WERI-Rb-1 (cell line): ENCODE results near the gene SWT1.

ENCODE experiments used
- DNase-seq: peaks from one replicate; pipeline ENCODE4 v3.0.0-alpha.2; 2020
- H3K27ac ChIP-seq: fragments of 250-450 bp; sonication (Bioruptor Pico); 2 replicates; pipeline ENCODE4 v1.5.1; 2020; ENCODE audit warnings: mild to moderate bottlenecking, moderate library complexity
- H3K27me3 ChIP-seq: fragments of 250-450 bp; sonication (Bioruptor Pico); 2 replicates; pipeline ENCODE4 v1.5.1; 2021; ENCODE audit warnings: mild to moderate bottlenecking, low read depth, moderate library complexity; ENCODE audit not compliant: insufficient read depth, severe bottlenecking
- H3K36me3 ChIP-seq: fragments of 250-450 bp; sonication (Bioruptor Pico); 2 replicates; pipeline ENCODE4 v1.5.1; 2020; ENCODE audit warnings: mild to moderate bottlenecking, moderate library complexity
- H3K4me3 ChIP-seq: 2 replicates; pipeline ENCODE4 v1.5.1; 2011; ENCODE audit warnings: low read depth, mild to moderate bottlenecking, control low read depth, low read length
- H3K9me3 ChIP-seq: fragments of 250-450 bp; sonication (Bioruptor Pico); 2 replicates; pipeline ENCODE4 v1.5.1; 2021; ENCODE audit warnings: mild to moderate bottlenecking, moderate library complexity; ENCODE audit not compliant: severe bottlenecking
- TF ChIP-seq, protein P1 (sequence below): IDR thresholded peaks from 2 replicates; pipeline ENCODE4 v1.5.1; 2011; ENCODE audit warnings: low read depth, mild to moderate bottlenecking, control low read depth, inconsistent platforms, low read length

Gene SWT1

GRCh38 chr1:185237661-185238060 is 80.7 kb downstream of the SWT1 start:
- Histone ChIP-seq H3K9me3 (no peaks in the 10 kb centered on the region), H3K36me3 (no peaks in the 10 kb centered on the region)
- TF ChIP-seq, protein P1, sequence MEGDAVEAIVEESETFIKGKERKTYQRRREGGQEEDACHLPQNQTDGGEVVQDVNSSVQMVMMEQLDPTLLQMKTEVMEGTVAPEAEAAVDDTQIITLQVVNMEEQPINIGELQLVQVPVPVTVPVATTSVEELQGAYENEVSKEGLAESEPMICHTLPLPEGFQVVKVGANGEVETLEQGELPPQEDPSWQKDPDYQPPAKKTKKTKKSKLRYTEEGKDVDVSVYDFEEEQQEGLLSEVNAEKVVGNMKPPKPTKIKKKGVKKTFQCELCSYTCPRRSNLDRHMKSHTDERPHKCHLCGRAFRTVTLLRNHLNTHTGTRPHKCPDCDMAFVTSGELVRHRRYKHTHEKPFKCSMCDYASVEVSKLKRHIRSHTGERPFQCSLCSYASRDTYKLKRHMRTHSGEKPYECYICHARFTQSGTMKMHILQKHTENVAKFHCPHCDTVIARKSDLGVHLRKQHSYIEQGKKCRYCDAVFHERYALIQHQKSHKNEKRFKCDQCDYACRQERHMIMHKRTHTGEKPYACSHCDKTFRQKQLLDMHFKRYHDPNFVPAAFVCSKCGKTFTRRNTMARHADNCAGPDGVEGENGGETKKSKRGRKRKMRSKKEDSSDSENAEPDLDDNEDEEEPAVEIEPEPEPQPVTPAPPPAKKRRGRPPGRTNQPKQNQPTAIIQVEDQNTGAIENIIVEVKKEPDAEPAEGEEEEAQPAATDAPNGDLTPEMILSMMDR, result no peak

DNA sequence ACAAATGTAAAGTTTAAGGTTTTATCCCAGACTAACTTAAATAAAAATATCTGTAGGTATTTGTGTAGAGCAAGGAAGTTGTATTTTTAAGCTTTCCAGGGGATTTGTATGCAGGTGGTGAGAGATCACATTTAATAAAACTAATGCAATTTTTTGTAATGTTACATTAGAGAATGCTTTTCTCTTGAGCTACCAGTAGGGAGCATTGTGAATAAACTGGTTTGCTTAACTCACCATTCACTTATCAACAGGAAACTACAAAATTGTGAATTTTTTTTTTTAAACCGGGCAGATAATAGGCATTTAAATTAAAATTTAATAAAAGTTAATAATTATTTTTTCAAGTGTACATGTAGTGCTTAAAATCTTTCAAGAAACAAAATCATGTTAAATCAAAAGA is 81.5 kb downstream of the SWT1 start:
- no peak overlapping the region for H3K4me3 ChIP-seq
- TF ChIP-seq, protein P1, result no peak
- no peaks in the 10 kb centered on the region for H3K27me3 ChIP-seq
- no peaks in the 10 kb centered on the region for H3K9me3 ChIP-seq
- no peak overlapping the region for H3K27ac ChIP-seq
- no peak for DNase-seq
- no peaks in the 10 kb centered on the region for H3K36me3 ChIP-seq

More at GRCh38 chr1:185237661-185238060, 80.7 kb downstream of the SWT1 start:
- Histone ChIP-seq H3K27ac (no peak overlapping the region), H3K27me3 (no peaks in the 10 kb centered on the region), H3K4me3 (no peak overlapping the region)
- DNase-seq, result no peak

- no peak for DNase-seq
- no peak overlapping the region for H3K27ac ChIP-seq
- TF ChIP-seq, protein P1, result no peak
- H3K4me3 ChIP-seq, result no peak overlapping the region
- H3K9me3 ChIP-seq, result no peaks in the 10 kb centered on the region
- H3K27me3 ChIP-seq, result no peaks in the 10 kb centered on the region
- H3K36me3 ChIP-seq, result no peaks in the 10 kb centered on the region
Observed at GRCh38 chr1:185239861-185240260, 82.9 kb downstream of the SWT1 start.

DNA sequence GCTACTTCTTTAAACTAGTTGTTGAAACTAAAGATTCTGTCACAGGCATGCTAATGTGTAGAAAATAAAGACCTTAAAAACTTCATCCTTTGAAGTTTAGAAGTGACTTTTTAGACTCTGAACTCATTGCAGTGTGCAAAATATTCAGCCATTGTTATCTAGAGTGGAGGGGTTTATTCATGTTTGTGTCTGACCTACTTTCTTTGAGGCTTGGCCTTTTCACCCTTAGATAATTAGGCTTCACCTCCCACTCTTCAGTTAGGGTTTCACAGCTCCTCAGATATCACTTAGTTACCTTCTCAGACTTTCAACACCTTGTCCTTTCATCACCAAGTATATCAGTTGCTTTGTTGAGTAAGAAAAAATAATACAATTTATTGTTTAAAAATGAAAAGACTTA is 84.2 kb downstream of the SWT1 start:
- H3K36me3 ChIP-seq, result no peaks in the 10 kb centered on the region
- H3K4me3 ChIP-seq, result no peak overlapping the region
- H3K27ac ChIP-seq, result no peak overlapping the region
- H3K27me3 ChIP-seq, result no peaks in the 10 kb centered on the region
- no peak for DNase-seq
- TF ChIP-seq, protein P1, result no peak
- H3K9me3 ChIP-seq, result no peaks in the 10 kb centered on the region

GRCh38 chr1:185244015-185244747 is 87.2 kb downstream of the SWT1 start:
- Histone ChIP-seq H3K36me3 (no peaks in the 10 kb centered on the region), H3K27ac (no peak overlapping the region), H3K27me3 (peaks cover 4% of the 10 kb centered on the region), H3K9me3 (no peaks in the 10 kb centered on the region), H3K4me3 (no peak overlapping the region)
- TF ChIP-seq, protein P1, result no peak
- DNase-seq, result no peak

DNA sequence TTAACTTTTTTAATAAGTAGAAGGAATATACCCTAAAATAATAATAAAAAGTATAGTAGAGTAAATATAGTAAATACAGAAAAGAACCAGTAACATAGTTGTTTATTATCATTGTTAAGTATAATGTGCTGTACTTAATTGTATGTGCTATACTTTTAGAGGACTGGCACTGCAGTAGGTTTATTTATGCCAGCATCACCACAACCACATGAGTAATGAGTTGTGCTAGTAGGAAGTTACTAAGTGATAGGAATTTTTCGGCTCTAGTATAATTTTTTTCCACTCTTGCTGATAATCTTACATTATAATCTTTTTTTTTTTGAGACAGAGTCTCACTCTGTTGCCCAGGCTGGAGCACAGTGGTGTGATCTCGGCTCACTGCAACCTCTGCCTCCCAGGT is 88.5 kb downstream of the SWT1 start:
- Histone ChIP-seq H3K36me3 (no peaks in the 10 kb centered on the region), H3K9me3 (no peaks in the 10 kb centered on the region), H3K27ac (no peak overlapping the region), H3K27me3 (peaks cover 12% of the 10 kb centered on the region), H3K4me3 (no peak overlapping the region)
- TF ChIP-seq, protein P1, result no peak
- DNase-seq, result no peak
